ENCODE results near the gene MRPL11.

DNA sequence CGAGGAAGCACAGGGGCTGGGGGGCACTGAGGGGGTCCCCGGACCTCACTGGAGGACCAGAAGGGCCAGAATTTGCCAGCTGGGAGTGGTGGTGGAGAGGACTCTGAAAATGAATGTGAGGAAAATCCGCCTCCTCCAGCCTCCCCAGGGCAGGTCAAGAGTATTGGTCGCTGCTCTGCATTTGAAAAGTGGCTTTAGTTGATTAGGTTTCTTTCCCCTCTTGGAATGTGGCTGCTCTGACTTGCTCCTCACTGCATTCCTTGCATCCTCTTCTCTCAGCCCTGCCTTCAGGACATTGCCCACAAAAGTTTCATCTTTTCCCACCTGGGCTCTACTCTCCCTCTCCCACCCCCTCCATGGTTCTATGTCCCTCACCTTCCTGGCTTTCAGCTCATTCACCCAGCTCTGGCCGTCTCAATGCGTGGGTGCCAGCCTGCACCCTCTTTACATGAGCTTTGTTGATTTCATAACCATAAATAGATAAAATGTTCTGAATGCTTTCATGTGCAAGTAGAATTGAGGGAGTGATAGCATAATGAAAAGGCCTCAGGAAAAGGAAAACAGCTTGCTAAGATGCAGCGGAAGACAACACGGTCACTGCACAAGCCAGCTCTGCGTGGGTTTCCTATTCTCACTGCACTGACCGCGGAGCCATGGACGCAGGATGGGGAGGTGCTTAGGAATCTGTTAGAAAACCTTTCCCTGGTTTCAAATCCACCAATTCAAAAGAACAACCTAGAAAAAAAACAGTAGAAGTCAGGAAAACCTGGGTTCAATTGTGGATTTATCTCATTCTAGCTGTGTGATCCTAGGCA lies 24.3 kb downstream of the MRPL11 start:
- TF ChIP-seq, protein P1, sequence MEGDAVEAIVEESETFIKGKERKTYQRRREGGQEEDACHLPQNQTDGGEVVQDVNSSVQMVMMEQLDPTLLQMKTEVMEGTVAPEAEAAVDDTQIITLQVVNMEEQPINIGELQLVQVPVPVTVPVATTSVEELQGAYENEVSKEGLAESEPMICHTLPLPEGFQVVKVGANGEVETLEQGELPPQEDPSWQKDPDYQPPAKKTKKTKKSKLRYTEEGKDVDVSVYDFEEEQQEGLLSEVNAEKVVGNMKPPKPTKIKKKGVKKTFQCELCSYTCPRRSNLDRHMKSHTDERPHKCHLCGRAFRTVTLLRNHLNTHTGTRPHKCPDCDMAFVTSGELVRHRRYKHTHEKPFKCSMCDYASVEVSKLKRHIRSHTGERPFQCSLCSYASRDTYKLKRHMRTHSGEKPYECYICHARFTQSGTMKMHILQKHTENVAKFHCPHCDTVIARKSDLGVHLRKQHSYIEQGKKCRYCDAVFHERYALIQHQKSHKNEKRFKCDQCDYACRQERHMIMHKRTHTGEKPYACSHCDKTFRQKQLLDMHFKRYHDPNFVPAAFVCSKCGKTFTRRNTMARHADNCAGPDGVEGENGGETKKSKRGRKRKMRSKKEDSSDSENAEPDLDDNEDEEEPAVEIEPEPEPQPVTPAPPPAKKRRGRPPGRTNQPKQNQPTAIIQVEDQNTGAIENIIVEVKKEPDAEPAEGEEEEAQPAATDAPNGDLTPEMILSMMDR (IDR thresholded peaks at IDR 0.05): no peak
- TF ChIP-seq POLR2A (IDR thresholded peaks at IDR 0.05): no peak

Measured in uterus (tissue), 2 donors.